Panc1 (cell line): ENCODE results near the gene TRIM25. TPM values are rescaled to one million over a fixed set of nuclear protein-coding genes. Genes with fewer than 3 reads are reported as not detected.

ENCODE experiments used
- ATAC-seq: fragments of 200-7000 bp; cut with Tn5 transposase; 2 replicates; pipeline ENCODE4 v1.9.1; 2020; ENCODE audit warnings: mild to moderate bottlenecking, moderate library complexity
- BruUV-seq: library from RNA; stranded (reverse); fragments of 400-500 nt; replicated peaks from 2 replicates; lab custom pipeline; 2021; lab: Mats Ljungman, UMichigan
- CTCF ChIA-PET: fragments of 300-600 bp; sonication (Branson Sonifier 250); formaldehyde crosslinking; loops from one replicate; lab custom pipeline; 2022; ENCODE audit warnings: antibody characterized with exemption; lab: Charles Lee
- POLR2A ChIA-PET: fragments of 300-600 bp; sonication (Branson Sonifier 250); formaldehyde crosslinking; loops from one replicate; lab custom pipeline; 2022; ENCODE audit warnings: antibody characterized with exemption; lab: Charles Lee
- DNase-seq: peaks from one replicate; pipeline ENCODE4 v3.0.0-alpha.2; 2010; ENCODE audit warnings: low read depth, low spot score
- H3K27ac ChIP-seq: 2 replicates; pipeline ENCODE4 v1.5.1; 2011; ENCODE audit warnings: mild to moderate bottlenecking, low read length, inconsistent platforms
- H3K27me3 ChIP-seq: fragments of 200-500 bp; sonication (Bioruptor generic); 2 replicates; pipeline ENCODE4 v1.6.0; 2014; ENCODE audit warnings: low read length, inconsistent platforms; ENCODE audit not compliant: control insufficient read depth, insufficient read depth
- H3K36me3 ChIP-seq: fragments of 200-500 bp; sonication (Bioruptor generic); 2 replicates; pipeline ENCODE4 v1.5.1; 2014; ENCODE audit warnings: inconsistent platforms, mild to moderate bottlenecking, low read length, moderate library complexity; ENCODE audit not compliant: control insufficient read depth, insufficient read depth
- H3K4me1 ChIP-seq: 2 replicates; pipeline ENCODE4 v1.5.1; 2011; ENCODE audit warnings: inconsistent platforms, mild to moderate bottlenecking, low read length, moderate library complexity; ENCODE audit not compliant: control insufficient read depth, insufficient read depth
- H3K4me3 ChIP-seq, 2 experiments: 2 replicates each; pipeline ENCODE4 v1.5.1; 2011 to 2012; ENCODE audit warnings: low read depth in 2 of 2, low read length in 2 of 2, mild to moderate bottlenecking in 2 of 2, inconsistent platforms in 1 of 2, moderate library complexity in 1 of 2
- H3K9me3 ChIP-seq: fragments of 200-500 bp; sonication (Bioruptor generic); 2 replicates; pipeline ENCODE4 v1.5.1; 2014; ENCODE audit warnings: low read depth, mild to moderate bottlenecking, inconsistent platforms, low read length, moderate library complexity; ENCODE audit not compliant: control insufficient read depth, insufficient read depth
- CTCF ChIP-seq: fragments of 450-650 bp; IDR thresholded peaks from 2 replicates; pipeline ENCODE4 v1.5.1; 2017; ENCODE audit warnings: mild to moderate bottlenecking
- POLR2AphosphoS5 ChIP-seq: IDR thresholded peaks from 2 replicates; pipeline ENCODE4 v1.6.1; 2012; ENCODE audit warnings: mild to moderate bottlenecking, low read depth, low read length, moderate library complexity
- REST ChIP-seq, 2 experiments: IDR thresholded peaks; 2 replicates each; pipeline ENCODE4 v1.6.1; 2011 to 2012; ENCODE audit warnings: low read depth in 2 of 2, control low read depth in 1 of 2, low read length in 1 of 2, mild to moderate bottlenecking in 1 of 2, moderate library complexity in 1 of 2; ENCODE audit not compliant: insufficient read depth in 1 of 2
- SIN3A ChIP-seq: IDR thresholded peaks from 2 replicates; pipeline ENCODE4 v1.6.1; 2012; ENCODE audit warnings: low read depth, mild to moderate bottlenecking, low read length, moderate library complexity, borderline replicate concordance; ENCODE audit not compliant: insufficient read depth
- TCF7L2 ChIP-seq: IDR thresholded peaks from 2 replicates; pipeline ENCODE4 v1.6.1; 2011; ENCODE audit warnings: mild to moderate bottlenecking, low read depth, low read length, inconsistent platforms
- in situ Hi-C: cut with HindIII; loops from 2 replicates; pipeline ENCODE4 v1.10.0; 2016; ENCODE audit warnings: low sequenced_read_pairs, low pct_unique_long_range_greater_than_20kb
- intact Hi-C: fragments of 100-400 bp; cut with micrococcal nuclease; formaldehyde crosslinking; loops from one replicate; pipeline ENCODE4 v1.10.0; 2022; ENCODE audit not compliant: unreplicated experiment
- total RNA-seq: library from RNA; stranded (reverse); gene quantifications from one replicate; pipeline ENCODE4 v1.2.1, GENCODE V29; 2021; ENCODE audit not compliant: unreplicated experiment

Gene TRIM25
- total RNA-seq, 1 experiment from 2014 or later = 73.2 TPM

GRCh38 chr17:56903560-56903959 lies 10.3 kb downstream of the TRIM25 start:
- DNase-seq (no peak), ATAC-seq (no peak)
- TF ChIP-seq TCF7L2 (no peak), CTCF (no peak), POLR2AphosphoS5 (no peak), REST (IDR thresholded peaks at IDR 0.05; ENCODE audit: insufficient read depth in 1 of 2, low read depth in 2 of 2, low read length in 1 of 2) (no peak), SIN3A (no peak)
- ChIA-PET CTCF (no interaction called here), POLR2A (interaction anchor here (0.8 kb wide), 1 partner anchor 10 kb away, joined by 3 read pairs; the partner anchor contains the start of gene TRIM25)
- Histone ChIP-seq H3K9me3 (no peaks in the 10 kb centered on the region), H3K4me3 (no peak overlapping the region), H3K36me3 (peaks cover 33% of the 10 kb centered on the region), H3K27ac (no peak overlapping the region), H3K4me1 (no peaks in the 10 kb centered on the region), H3K27me3 (no peaks in the 10 kb centered on the region)
- in situ Hi-C loops (no loop called here), intact Hi-C loops (no loop called here)
- BruUV-seq = no TSS peak

- no peak overlapping the region for H3K4me3 ChIP-seq
- no peaks in the 10 kb centered on the region for H3K4me1 ChIP-seq
- no peaks in the 10 kb centered on the region for H3K9me3 ChIP-seq
- TF ChIP-seq REST (IDR thresholded peaks at IDR 0.05; ENCODE audit: insufficient read depth in 1 of 2, low read depth in 2 of 2, low read length in 1 of 2) (no peak), SIN3A (no peak), CTCF (no peak), TCF7L2 (no peak), POLR2AphosphoS5 (no peak)
- BruUV-seq = no TSS peak
- H3K27ac ChIP-seq = no peak overlapping the region
- ATAC-seq (peak; percentile 57; the same call in 1 of the 2 replicates), DNase-seq (no peak)
- intact Hi-C loops (no loop called here), in situ Hi-C loops (no loop called here)
- peaks cover 29% of the 10 kb centered on the region for H3K36me3 ChIP-seq
- H3K27me3 ChIP-seq = no peaks in the 10 kb centered on the region
- POLR2A ChIA-PET = interaction anchor here (0.6 kb wide), 2 partner anchors 51 to 63 kb away, joined by 3 to 14 read pairs; no protein-coding TSS in a partner anchor
- CTCF ChIA-PET = no interaction called here
These were observed 11.5 kb downstream of the TRIM25 start for GRCh38 chr17:56902348-56902747.
